HCT116 (cell line): ENCODE data around the gene CREG2. TPM values are rescaled to one million over a fixed set of nuclear protein-coding genes. Genes with fewer than 3 reads are reported as not detected.

ENCODE experiments used
- ATAC-seq: fragments of 200-7000 bp; cut with Tn5 transposase; 2 replicates; pipeline ENCODE4 v1.9.1; 2020; ENCODE audit warnings: mild to moderate bottlenecking, moderate library complexity
- BruUV-seq: library from RNA; stranded (reverse); fragments of 400-500 nt; replicated peaks from 2 replicates; lab custom pipeline; 2021; lab: Mats Ljungman, UMichigan
- CTCF ChIA-PET: fragments of 300-600 bp; sonication (Branson Sonifier 250); formaldehyde crosslinking; loops from one replicate; lab custom pipeline; 2021; ENCODE audit warnings: antibody characterized with exemption; lab: Charles Lee
- POLR2A ChIA-PET: fragments of 300-600, 350-600 bp; sonication (Branson Sonifier 250); formaldehyde crosslinking; loops from one replicate; lab custom pipeline; 2021; ENCODE audit warnings: antibody characterized with exemption; lab: Charles Lee
- RAD21 ChIA-PET, 2 experiments: fragments of 300-600 bp; sonication (Branson Sonifier 250); formaldehyde crosslinking; loops; one replicate each; lab custom pipeline; 2023; ENCODE audit warnings: low total read pairs in 2 of 2; ENCODE audit not compliant: uncharacterized antibody in 2 of 2, unreplicated experiment in 2 of 2, low non-redundant PET in 1 of 2; lab: Charles Lee
- DNase-seq: peaks from one replicate; pipeline ENCODE4 v3.0.0-alpha.2; 2010; ENCODE audit warnings: low read depth, low spot score
- H2AFZ ChIP-seq: fragments of 200-600 bp; shearing (Covaris generic), sonication (generic); 2 replicates; pipeline ENCODE4 v1.6.1; 2017; ENCODE audit warnings: low read depth, mixed run types, mixed read lengths, antibody characterized with exemption, low read length; ENCODE audit not compliant: poor library complexity, severe bottlenecking
- H3K27ac ChIP-seq: 2 replicates; pipeline ENCODE4 v1.5.1; 2012; ENCODE audit warnings: low read depth, low read length
- H3K27me3 ChIP-seq: fragments of 200-600 bp; sonication (generic); 2 replicates; pipeline ENCODE4 v1.6.1; 2016; ENCODE audit warnings: mixed run types, low read length, mixed read lengths; ENCODE audit not compliant: insufficient read depth
- H3K36me3 ChIP-seq, 2 experiments: fragments of 200-500 bp in 1 of 2; fragments of 200-600 bp in 1 of 2; sonication (Bioruptor generic) in 1 of 2; sonication (generic) in 1 of 2; 2 replicates each; pipeline versions ENCODE4 v1.5.1 to v1.6.1; 2014 to 2016; ENCODE audit warnings: low read length in 2 of 2, inconsistent platforms in 1 of 2, mixed read lengths in 1 of 2, mixed run types in 1 of 2; ENCODE audit not compliant: insufficient read depth in 2 of 2, control insufficient read depth in 1 of 2
- H3K4me1 ChIP-seq, 2 experiments: fragments of 200-600 bp in 1 of 2; sonication (generic) in 1 of 2; 2 replicates each; pipeline versions ENCODE4 v1.5.1 to v1.6.1; 2012 to 2017; ENCODE audit warnings: low read length in 2 of 2, inconsistent platforms in 1 of 2, mild to moderate bottlenecking in 1 of 2, mixed read lengths in 1 of 2, mixed run types in 1 of 2, moderate library complexity in 1 of 2; ENCODE audit not compliant: insufficient read depth in 2 of 2, control insufficient read depth in 1 of 2
- H3K4me2 ChIP-seq: fragments of 200-600 bp; sonication (generic); 2 replicates; pipeline ENCODE4 v1.6.1; 2017; ENCODE audit warnings: mixed run types, low read length, mixed read lengths
- H3K4me3 ChIP-seq, 2 experiments: fragments of 200-600 bp in 1 of 2; sonication (generic) in 1 of 2; replicated peaks in 1 of 2; 2 replicates each; pipeline ENCODE4 v1.5.1; 2011 to 2016; ENCODE audit warnings: low read length in 2 of 2, control low read depth in 1 of 2, low read depth in 1 of 2, mild to moderate bottlenecking in 1 of 2, mixed read lengths in 1 of 2, mixed run types in 1 of 2
- H3K79me2 ChIP-seq: fragments of 200-600 bp; sonication (generic); 2 replicates; pipeline ENCODE4 v1.6.1; 2017; ENCODE audit warnings: mild to moderate bottlenecking, mixed run types, low read length, moderate library complexity, mixed read lengths; ENCODE audit not compliant: insufficient read depth
- H3K9ac ChIP-seq: fragments of 200-600 bp; sonication (generic); 2 replicates; pipeline ENCODE4 v1.6.1; 2016; ENCODE audit warnings: low read length, mixed read lengths
- H3K9me2 ChIP-seq: fragments of 200-600 bp; sonication (generic), shearing (Covaris generic); 2 replicates; pipeline ENCODE4 v1.6.1; 2017; ENCODE audit warnings: mixed run types, mild to moderate bottlenecking, moderate library complexity; ENCODE audit not compliant: insufficient read depth
- H3K9me3 ChIP-seq, 2 experiments: fragments of 200-500 bp in 1 of 2; fragments of 200-600 bp in 1 of 2; sonication (Bioruptor generic) in 1 of 2; sonication (generic) in 1 of 2; 2 replicates each; pipeline ENCODE4 v1.6.1; 2014 to 2017; ENCODE audit warnings: low read length in 2 of 2, mixed read lengths in 2 of 2, inconsistent platforms in 1 of 2, low read depth in 1 of 2, mild to moderate bottlenecking in 1 of 2, mixed run types in 1 of 2, moderate library complexity in 1 of 2; ENCODE audit not compliant: control insufficient read depth in 1 of 2, insufficient read depth in 1 of 2
- H4K20me1 ChIP-seq: fragments of 200-600 bp; sonication (generic), shearing (Covaris generic); 2 replicates; pipeline ENCODE4 v1.6.1; 2017; ENCODE audit warnings: mixed run types, mild to moderate bottlenecking, moderate library complexity; ENCODE audit not compliant: insufficient read depth
- ATF3 ChIP-seq: IDR thresholded peaks from 2 replicates; pipeline ENCODE4 v1.6.1; 2012
- CBX3 ChIP-seq: IDR thresholded peaks from 2 replicates; pipeline ENCODE4 v1.6.1; 2012; ENCODE audit warnings: low read depth
- CEBPB ChIP-seq: IDR thresholded peaks from 2 replicates; pipeline ENCODE4 v1.6.1; 2012; ENCODE audit warnings: low read depth
- EGR1 ChIP-seq: IDR thresholded peaks from 2 replicates; pipeline ENCODE4 v1.6.1; 2012; ENCODE audit warnings: low read depth
- ELF1 ChIP-seq: IDR thresholded peaks from 2 replicates; pipeline ENCODE4 v1.6.1; 2012; ENCODE audit warnings: low read depth, borderline replicate concordance
- EZH2phosphoT487 ChIP-seq: fragments of 200-600 bp; IDR thresholded peaks from 2 replicates; pipeline ENCODE4 v1.6.1; 2018; ENCODE audit warnings: antibody characterized with exemption, borderline replicate concordance
- FOSL1 ChIP-seq: IDR thresholded peaks from 2 replicates; pipeline ENCODE4 v1.6.1; 2012; ENCODE audit warnings: low read depth
- JUND ChIP-seq: IDR thresholded peaks from 2 replicates; pipeline ENCODE4 v1.6.1; 2012
- POLR2A ChIP-seq: IDR thresholded peaks from 2 replicates; pipeline ENCODE4 v1.7.0; 2011; ENCODE audit warnings: borderline replicate concordance; ENCODE audit not compliant: insufficient read depth, insufficient read length; ENCODE audit errors: extremely low read depth
- POLR2AphosphoS5 ChIP-seq: IDR thresholded peaks from 2 replicates; pipeline ENCODE4 v1.6.1; 2011; ENCODE audit warnings: mild to moderate bottlenecking, low read depth, low read length, moderate library complexity
- RAD21 ChIP-seq: IDR thresholded peaks from 2 replicates; pipeline ENCODE4 v1.6.1; 2012; ENCODE audit warnings: low read depth, mild to moderate bottlenecking
- SIN3A ChIP-seq: IDR thresholded peaks from 2 replicates; pipeline ENCODE4 v1.6.1; 2012; ENCODE audit warnings: low read depth
- SP1 ChIP-seq: IDR thresholded peaks from 2 replicates; pipeline ENCODE4 v1.6.1; 2012; ENCODE audit warnings: low read depth
- TCF7L2 ChIP-seq: IDR thresholded peaks from 2 replicates; pipeline ENCODE4 v1.7.0; 2011; ENCODE audit warnings: borderline replicate concordance, inconsistent platforms; ENCODE audit not compliant: insufficient read depth, insufficient read length; ENCODE audit errors: extremely low read depth
- YY1 ChIP-seq: IDR thresholded peaks from 2 replicates; pipeline ENCODE4 v1.6.1; 2011; ENCODE audit warnings: low read length, low read depth, moderate library complexity, mild to moderate bottlenecking; ENCODE audit not compliant: insufficient replicate concordance; ENCODE audit errors: extremely low read depth
- ZNF274 ChIP-seq: fragments of 200-500 bp; sonication (Bioruptor generic); IDR thresholded peaks from 2 replicates; pipeline ENCODE4 v1.6.1; 2014; ENCODE audit warnings: mild to moderate bottlenecking, low read depth, low read length, inconsistent platforms
- intact Hi-C: fragments of 100-400 bp; cut with micrococcal nuclease; formaldehyde crosslinking; loops from 2 replicates; pipeline ENCODE4 v1.10.0; 2022
- total RNA-seq: library from RNA; stranded (reverse); gene quantifications from one replicate; pipeline ENCODE4 v1.2.1, GENCODE V29; 2021; ENCODE audit not compliant: unreplicated experiment
- TF ChIP-seq, protein P1 (sequence below), 3 experiments: fragments of 200-600 bp in 1 of 3; sonication (generic) in 1 of 3; IDR thresholded peaks in 2 of 3; conservative IDR thresholded peaks in 1 of 3; 2 replicates each; pipeline ENCODE4 v1.5.1; 2012 to 2017; ENCODE audit warnings: low read depth in 2 of 3, low read length in 2 of 3, antibody characterized with exemption in 1 of 3, borderline replicate concordance in 1 of 3, control low read depth in 1 of 3, mild to moderate bottlenecking in 1 of 3, mixed read lengths in 1 of 3, mixed run types in 1 of 3, moderate library complexity in 1 of 3; ENCODE audit not compliant: insufficient read depth in 1 of 3
- TF ChIP-seq, protein P2 (sequence below): IDR thresholded peaks from 2 replicates; pipeline ENCODE4 v1.6.1; 2012; ENCODE audit warnings: low read depth
- TF ChIP-seq, protein P3 (sequence below): IDR thresholded peaks from 2 replicates; pipeline ENCODE4 v1.6.1; 2011; ENCODE audit warnings: mild to moderate bottlenecking, low read length, moderate library complexity; ENCODE audit not compliant: insufficient replicate concordance; ENCODE audit errors: extremely low read depth

Gene CREG2
- total RNA-seq, 1 experiment from 2014 or later: 0.12 TPM

GRCh38 chr2:101430156-101430555 is 42.9 kb upstream of the CREG2 start:
- CTCF ChIA-PET: no interaction called here
- BruUV-seq: no TSS peak

More at GRCh38 chr2:101430156-101430555, 42.9 kb upstream of the CREG2 start:
- intact Hi-C loops: no loop called here
- Histone ChIP-seq H3K9me2 (no peaks in the 10 kb centered on the region), H3K9ac (no peak overlapping the region), H2AFZ (no peak overlapping the region), H3K36me3 (no peaks in the 10 kb centered on the region), H3K9me3 (no peaks in the 10 kb centered on the region), H3K4me1 (no peaks in the 10 kb centered on the region), H4K20me1 (no peaks in the 10 kb centered on the region), H3K79me2 (no peaks in the 10 kb centered on the region), H3K4me3 (no peak overlapping the region), H3K27ac (no peak overlapping the region), H3K4me2 (no peak overlapping the region), H3K27me3 (no peaks in the 10 kb centered on the region)
- RAD21 ChIA-PET: no interaction called here
- POLR2A ChIA-PET: no interaction called here
- DNase-seq (no peak), ATAC-seq (no peak)
- no peak for TF ChIP-seq ATF3
- TF ChIP-seq POLR2AphosphoS5: no peak
- TF ChIP-seq, protein P1, sequence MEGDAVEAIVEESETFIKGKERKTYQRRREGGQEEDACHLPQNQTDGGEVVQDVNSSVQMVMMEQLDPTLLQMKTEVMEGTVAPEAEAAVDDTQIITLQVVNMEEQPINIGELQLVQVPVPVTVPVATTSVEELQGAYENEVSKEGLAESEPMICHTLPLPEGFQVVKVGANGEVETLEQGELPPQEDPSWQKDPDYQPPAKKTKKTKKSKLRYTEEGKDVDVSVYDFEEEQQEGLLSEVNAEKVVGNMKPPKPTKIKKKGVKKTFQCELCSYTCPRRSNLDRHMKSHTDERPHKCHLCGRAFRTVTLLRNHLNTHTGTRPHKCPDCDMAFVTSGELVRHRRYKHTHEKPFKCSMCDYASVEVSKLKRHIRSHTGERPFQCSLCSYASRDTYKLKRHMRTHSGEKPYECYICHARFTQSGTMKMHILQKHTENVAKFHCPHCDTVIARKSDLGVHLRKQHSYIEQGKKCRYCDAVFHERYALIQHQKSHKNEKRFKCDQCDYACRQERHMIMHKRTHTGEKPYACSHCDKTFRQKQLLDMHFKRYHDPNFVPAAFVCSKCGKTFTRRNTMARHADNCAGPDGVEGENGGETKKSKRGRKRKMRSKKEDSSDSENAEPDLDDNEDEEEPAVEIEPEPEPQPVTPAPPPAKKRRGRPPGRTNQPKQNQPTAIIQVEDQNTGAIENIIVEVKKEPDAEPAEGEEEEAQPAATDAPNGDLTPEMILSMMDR (IDR thresholded peaks at IDR 0.05 in 2 of 3, conservative IDR thresholded peaks at IDR 0.05 in 1 of 3; ENCODE audit: borderline replicate concordance in 1 of 3, insufficient read depth in 1 of 3, low read depth in 2 of 3, low read length in 2 of 3): no peak
- TF ChIP-seq, protein P2, sequence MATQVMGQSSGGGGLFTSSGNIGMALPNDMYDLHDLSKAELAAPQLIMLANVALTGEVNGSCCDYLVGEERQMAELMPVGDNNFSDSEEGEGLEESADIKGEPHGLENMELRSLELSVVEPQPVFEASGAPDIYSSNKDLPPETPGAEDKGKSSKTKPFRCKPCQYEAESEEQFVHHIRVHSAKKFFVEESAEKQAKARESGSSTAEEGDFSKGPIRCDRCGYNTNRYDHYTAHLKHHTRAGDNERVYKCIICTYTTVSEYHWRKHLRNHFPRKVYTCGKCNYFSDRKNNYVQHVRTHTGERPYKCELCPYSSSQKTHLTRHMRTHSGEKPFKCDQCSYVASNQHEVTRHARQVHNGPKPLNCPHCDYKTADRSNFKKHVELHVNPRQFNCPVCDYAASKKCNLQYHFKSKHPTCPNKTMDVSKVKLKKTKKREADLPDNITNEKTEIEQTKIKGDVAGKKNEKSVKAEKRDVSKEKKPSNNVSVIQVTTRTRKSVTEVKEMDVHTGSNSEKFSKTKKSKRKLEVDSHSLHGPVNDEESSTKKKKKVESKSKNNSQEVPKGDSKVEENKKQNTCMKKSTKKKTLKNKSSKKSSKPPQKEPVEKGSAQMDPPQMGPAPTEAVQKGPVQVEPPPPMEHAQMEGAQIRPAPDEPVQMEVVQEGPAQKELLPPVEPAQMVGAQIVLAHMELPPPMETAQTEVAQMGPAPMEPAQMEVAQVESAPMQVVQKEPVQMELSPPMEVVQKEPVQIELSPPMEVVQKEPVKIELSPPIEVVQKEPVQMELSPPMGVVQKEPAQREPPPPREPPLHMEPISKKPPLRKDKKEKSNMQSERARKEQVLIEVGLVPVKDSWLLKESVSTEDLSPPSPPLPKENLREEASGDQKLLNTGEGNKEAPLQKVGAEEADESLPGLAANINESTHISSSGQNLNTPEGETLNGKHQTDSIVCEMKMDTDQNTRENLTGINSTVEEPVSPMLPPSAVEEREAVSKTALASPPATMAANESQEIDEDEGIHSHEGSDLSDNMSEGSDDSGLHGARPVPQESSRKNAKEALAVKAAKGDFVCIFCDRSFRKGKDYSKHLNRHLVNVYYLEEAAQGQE: no peak
- no peak for TF ChIP-seq EGR1
- TF ChIP-seq JUND: no peak
- TF ChIP-seq TCF7L2: no peak
- TF ChIP-seq FOSL1: no peak
- TF ChIP-seq RAD21: no peak
- no peak for TF ChIP-seq POLR2A
- TF ChIP-seq CBX3: no peak
- TF ChIP-seq SIN3A: no peak
- no peak for TF ChIP-seq EZH2phosphoT487
- no peak for TF ChIP-seq SP1
- no peak for TF ChIP-seq YY1
- no peak for TF ChIP-seq ZNF274
- TF ChIP-seq, protein P3, sequence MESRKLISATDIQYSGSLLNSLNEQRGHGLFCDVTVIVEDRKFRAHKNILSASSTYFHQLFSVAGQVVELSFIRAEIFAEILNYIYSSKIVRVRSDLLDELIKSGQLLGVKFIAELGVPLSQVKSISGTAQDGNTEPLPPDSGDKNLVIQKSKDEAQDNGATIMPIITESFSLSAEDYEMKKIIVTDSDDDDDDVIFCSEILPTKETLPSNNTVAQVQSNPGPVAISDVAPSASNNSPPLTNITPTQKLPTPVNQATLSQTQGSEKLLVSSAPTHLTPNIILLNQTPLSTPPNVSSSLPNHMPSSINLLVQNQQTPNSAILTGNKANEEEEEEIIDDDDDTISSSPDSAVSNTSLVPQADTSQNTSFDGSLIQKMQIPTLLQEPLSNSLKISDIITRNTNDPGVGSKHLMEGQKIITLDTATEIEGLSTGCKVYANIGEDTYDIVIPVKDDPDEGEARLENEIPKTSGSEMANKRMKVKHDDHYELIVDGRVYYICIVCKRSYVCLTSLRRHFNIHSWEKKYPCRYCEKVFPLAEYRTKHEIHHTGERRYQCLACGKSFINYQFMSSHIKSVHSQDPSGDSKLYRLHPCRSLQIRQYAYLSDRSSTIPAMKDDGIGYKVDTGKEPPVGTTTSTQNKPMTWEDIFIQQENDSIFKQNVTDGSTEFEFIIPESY: no peak
- TF ChIP-seq ELF1: no peak
- no peak for TF ChIP-seq CEBPB
